GM12892 (cell line): ENCODE data around the gene MACROD2.

Experiments used
- POLR2A ChIP-seq: IDR thresholded peaks from 2 replicates; pipeline ENCODE4 v1.6.1; 2011; ENCODE audit warnings: low read depth, low read length, control low read depth
- POLR2AphosphoS5 ChIP-seq: IDR thresholded peaks from 2 replicates; pipeline ENCODE4 v1.6.1; 2011; ENCODE audit warnings: low read depth, low read length, control low read depth
- TAF1 ChIP-seq: IDR thresholded peaks from 2 replicates; pipeline ENCODE4 v1.6.1; 2011; ENCODE audit warnings: low read depth, mild to moderate bottlenecking, control low read depth, low read length, borderline replicate concordance

- TF ChIP-seq POLR2AphosphoS5 (no peak), POLR2A (no peak), TAF1 (no peak)
Observed at GRCh38 chr20:14386726-14387125, 391.4 kb downstream of the MACROD2 start.
